Measurements from ENCODE around the gene PEG3. TPM values are rescaled to one million over a fixed set of nuclear protein-coding genes. Genes with fewer than 3 reads are reported as not detected.

The PEG3 gene
- total and polyA plus RNA-seq, 2 of the 13 experiments (the other 11 are each of a cell fraction or from before 2014, with no cell fraction given), result 217 to 394 TPM

GRCh38 chr19:56840451-56841192 lies at the start of gene PEG3, which contains the start of gene ZIM2 (continued):
- TF ChIP-seq ZBTB4 (CRISPR knock-in tag; IDR thresholded peaks at IDR 0.05; ENCODE audit: borderline replicate concordance), result no peak
- TF ChIP-seq MYC (CRISPR knock-in tag; IDR thresholded peaks at IDR 0.05; ENCODE audit: borderline replicate concordance), result no peak
- no peak for TF ChIP-seq BRCA1 (CRISPR knock-in tag; IDR thresholded peaks at IDR 0.05)
- no peak for TF ChIP-seq MZF1 (CRISPR knock-in tag; IDR thresholded peaks at IDR 0.05; ENCODE audit: borderline replicate concordance)
- no peak for TF ChIP-seq ZNF512 (CRISPR knock-in tag; IDR thresholded peaks at IDR 0.05)
- TF ChIP-seq UBTF (CRISPR knock-in tag; IDR thresholded peaks at IDR 0.05), result no peak; the same call in 1 of the 2 replicates
- no peak for TF ChIP-seq IKZF4 (CRISPR knock-in tag; IDR thresholded peaks at IDR 0.05; ENCODE audit: borderline replicate concordance, low read depth, not compliant biosample characterization)
- peak; percentile 68 for TF ChIP-seq SP2 (CRISPR knock-in tag; IDR thresholded peaks at IDR 0.05)
- TF ChIP-seq FOSL1 (CRISPR knock-in tag; IDR thresholded peaks at IDR 0.05; ENCODE audit: borderline replicate concordance), result no peak
- TF ChIP-seq KMT2A (CRISPR knock-in tag; IDR thresholded peaks at IDR 0.05), result no peak; the same call in 1 of the 2 replicates
- no peak for TF ChIP-seq JUN (CRISPR knock-in tag; IDR thresholded peaks at IDR 0.05)
- TF ChIP-seq ZNF407 (CRISPR knock-in tag; IDR thresholded peaks at IDR 0.05; ENCODE audit: not compliant biosample characterization), result no peak

All from HepG2 (cell line).